GM23338 (cell line): ENCODE data around the gene OR2T11. TPM values are rescaled to one million over a fixed set of nuclear protein-coding genes. Genes with fewer than 3 reads are reported as not detected.
"Not testable (repeated sequence)": the region's sequence is repeated elsewhere in the genome, so short reads cannot be mapped to it uniquely, and the experiment has no call there.

ENCODE experiments used
- ATAC-seq: fragments of 200-7000 bp; cut with Tn5 transposase; 3 replicates; pipeline ENCODE4 v1.9.1; 2020
- DNase-seq: peaks from one replicate; pipeline ENCODE4 v3.0.0-alpha.2; 2015; ENCODE audit warnings: low spot score
- H2AFZ ChIP-seq: fragments of 200-600 bp; sonication (generic); 2 replicates; pipeline ENCODE4 v1.8.0; 2016; ENCODE audit warnings: antibody characterized with exemption, mild to moderate bottlenecking, moderate library complexity
- H3F3A ChIP-seq: fragments of 200-600 bp; sonication (generic); replicated peaks from 2 replicates; pipeline ENCODE4 v1.8.0; 2017; ENCODE audit warnings: antibody characterized with exemption, mixed run types, low read depth
- H3K27ac ChIP-seq: fragments of 200-600 bp; sonication (generic); 2 replicates; pipeline ENCODE4 v1.6.1; 2016; ENCODE audit warnings: low read depth
- H3K27me3 ChIP-seq: fragments of 200-600 bp; sonication (generic); 2 replicates; pipeline ENCODE4 v1.8.0; 2016; ENCODE audit warnings: mild to moderate bottlenecking, mixed run types, moderate library complexity; ENCODE audit not compliant: insufficient read depth
- H3K36me3 ChIP-seq: fragments of 200-600 bp; sonication (generic); 2 replicates; pipeline ENCODE4 v1.8.0; 2016; ENCODE audit warnings: mild to moderate bottlenecking; ENCODE audit not compliant: insufficient read depth
- H3K4me1 ChIP-seq: fragments of 200-600 bp; sonication (generic); 2 replicates; pipeline ENCODE4 v1.8.0; 2016; ENCODE audit warnings: mild to moderate bottlenecking, moderate library complexity; ENCODE audit not compliant: insufficient read depth
- H3K4me2 ChIP-seq: fragments of 200-600 bp; sonication (generic); 2 replicates; pipeline ENCODE4 v1.7.1; 2017; ENCODE audit warnings: mixed run types
- H3K4me3 ChIP-seq: fragments of 200-600 bp; sonication (generic); 2 replicates; pipeline ENCODE4 v1.6.1; 2016; ENCODE audit warnings: mixed run types
- H3K79me2 ChIP-seq: fragments of 200-600 bp; sonication (generic); replicated peaks from 2 replicates; pipeline ENCODE4 v1.8.0; 2017; ENCODE audit warnings: mild to moderate bottlenecking; ENCODE audit not compliant: insufficient read depth
- H3K9me2 ChIP-seq: fragments of 200-600 bp; sonication (generic); 2 replicates; pipeline ENCODE4 v1.8.0; 2017; ENCODE audit not compliant: insufficient read depth
- H4K20me1 ChIP-seq: fragments of 200-600 bp; sonication (generic); replicated peaks from 2 replicates; pipeline ENCODE4 v1.8.0; 2017; ENCODE audit warnings: mild to moderate bottlenecking; ENCODE audit not compliant: insufficient read depth
- H3K27ac Mint-ChIP-seq: 2 replicates; pipeline ENCODE4 v1.8.0; 2020; ENCODE audit warnings: inconsistent platforms, mild to moderate bottlenecking, moderate library complexity, mixed read lengths
- H3K27me3 Mint-ChIP-seq: 3 replicates; pipeline ENCODE4 v1.8.0; 2022; ENCODE audit warnings: low read depth, mild to moderate bottlenecking, moderate library complexity, mixed read lengths, inconsistent platforms; ENCODE audit not compliant: insufficient read depth, poor library complexity
- H3K36me3 Mint-ChIP-seq: 3 replicates; pipeline ENCODE4 v1.8.0; 2021; ENCODE audit warnings: low read depth, mild to moderate bottlenecking, inconsistent platforms, moderate library complexity, mixed read lengths
- H3K4me1 Mint-ChIP-seq: 3 replicates; pipeline ENCODE4 v1.8.0; 2020; ENCODE audit warnings: mild to moderate bottlenecking, inconsistent platforms, mixed read lengths
- H3K4me3 Mint-ChIP-seq: 3 replicates; pipeline ENCODE4 v1.8.0; 2021; ENCODE audit warnings: moderate library complexity, mild to moderate bottlenecking, inconsistent platforms, mixed read lengths
- H3K9me3 Mint-ChIP-seq: 3 replicates; pipeline ENCODE4 v1.8.0; 2020; ENCODE audit warnings: moderate library complexity, mild to moderate bottlenecking, inconsistent platforms, mixed read lengths
- ETS1 ChIP-seq: IDR thresholded peaks from 2 replicates; pipeline ENCODE4 v1.6.1; 2016; ENCODE audit warnings: antibody characterized with exemption
- EZH2 ChIP-seq: fragments of 200-600 bp; sonication (generic); IDR thresholded peaks from one replicate; pipeline ENCODE4 v1.8.0; 2017; ENCODE audit warnings: antibody characterized with exemption, mild to moderate bottlenecking, low read depth; ENCODE audit not compliant: unreplicated experiment
- EZH2phosphoT487 ChIP-seq: fragments of 200-600 bp; sonication (generic); IDR thresholded peaks from one replicate; pipeline ENCODE4 v1.8.1; 2018; ENCODE audit warnings: antibody characterized with exemption; ENCODE audit not compliant: unreplicated experiment
- JUNB ChIP-seq: IDR thresholded peaks from one replicate; pipeline ENCODE4 v1.6.1; 2016; ENCODE audit warnings: antibody characterized with exemption; ENCODE audit not compliant: unreplicated experiment
- NANOG ChIP-seq: IDR thresholded peaks from 2 replicates; pipeline ENCODE4 v1.6.1; 2016; ENCODE audit warnings: antibody characterized with exemption, borderline replicate concordance
- POLR2AphosphoS5 ChIP-seq: IDR thresholded peaks from 2 replicates; pipeline ENCODE4 v1.6.1; 2016; ENCODE audit warnings: antibody characterized with exemption, low read depth
- ZNF114 ChIP-seq: fragments of 250-450 bp; sonication (Bioruptor Pico); IDR thresholded peaks from 2 replicates; pipeline ENCODE4 v1.5.0; 2020; ENCODE audit warnings: mild to moderate bottlenecking, moderate library complexity
- ZNF331 ChIP-seq: fragments of 250-450 bp; sonication (Bioruptor Pico); IDR thresholded peaks from 2 replicates; pipeline ENCODE4 v1.5.0; 2020; ENCODE audit warnings: low read depth, mild to moderate bottlenecking, moderate library complexity
- ZNF462 ChIP-seq: fragments of 250-450 bp; sonication (Bioruptor Pico); IDR thresholded peaks from 2 replicates; pipeline ENCODE4 v1.5.0; 2020; ENCODE audit warnings: mild to moderate bottlenecking, moderate library complexity
- long read RNA-seq: library from polyadenylated mRNA; unstranded; transcript quantifications from one replicate; pipeline ENCODE4 v2.0.0, GENCODE V29; 2020; ENCODE audit not compliant: unreplicated experiment
- polyA plus RNA-seq: library from polyadenylated mRNA; unstranded; fragments of >200 nt; fragmentation: Nextera tagmentation; extraction: Ambion mirVana; gene quantifications from 2 replicates; pipeline ENCODE4 v1.2.1, GENCODE V29; 2016
- total RNA-seq: library from RNA; depleted of rRNA; stranded (reverse); fragments of >200 nt; shearing (Covaris generic); gene quantifications from 2 replicates; pipeline ENCODE4 v1.2.3, GENCODE V29; 2014; rRNA removed
- TF ChIP-seq, protein P1 (sequence below): IDR thresholded peaks from one replicate; pipeline ENCODE4 v1.6.1; 2018; ENCODE audit warnings: antibody characterized with exemption; ENCODE audit not compliant: unreplicated experiment

The OR2T11 gene, protein sequence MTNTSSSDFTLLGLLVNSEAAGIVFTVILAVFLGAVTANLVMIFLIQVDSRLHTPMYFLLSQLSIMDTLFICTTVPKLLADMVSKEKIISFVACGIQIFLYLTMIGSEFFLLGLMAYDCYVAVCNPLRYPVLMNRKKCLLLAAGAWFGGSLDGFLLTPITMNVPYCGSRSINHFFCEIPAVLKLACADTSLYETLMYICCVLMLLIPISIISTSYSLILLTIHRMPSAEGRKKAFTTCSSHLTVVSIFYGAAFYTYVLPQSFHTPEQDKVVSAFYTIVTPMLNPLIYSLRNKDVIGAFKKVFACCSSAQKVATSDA
- total RNA-seq (not detected in 2 replicates), polyA plus RNA-seq (not detected in 2 replicates)
- long read RNA-seq: 0 reads

- not testable (repeated sequence) for H3K27ac Mint-ChIP-seq, H3K4me1 ChIP-seq, H2AFZ ChIP-seq, H3K4me3 ChIP-seq, DNase-seq, H3K36me3 ChIP-seq, H3K27ac ChIP-seq, H3K27me3 Mint-ChIP-seq, H3K27me3 ChIP-seq, H3K79me2 ChIP-seq, H4K20me1 ChIP-seq, H3K4me3 Mint-ChIP-seq, H3K36me3 Mint-ChIP-seq, H3K4me1 Mint-ChIP-seq, H3K9me2 ChIP-seq, ATAC-seq, H3F3A ChIP-seq, H3K4me2 ChIP-seq
- H3K9me3 Mint-ChIP-seq: peaks cover 13% of the 10 kb centered on the region; the same call in 2 of the 3 replicates
These were observed at the start of gene OR2T11 for GRCh38 chr1:248634991-248635390. Gene OR2T11 (minus strand): TSS chr1:248635091. CDS start chr1:248627128, 7,963 bp downstream.

- peaks cover 79% of the 10 kb centered on the region for H3K9me3 Mint-ChIP-seq
- TF ChIP-seq ZNF114 (CRISPR knock-in tag) (no peak), POLR2AphosphoS5 (no peak), NANOG (no peak), EZH2phosphoT487 (no peak), JUNB (no peak), ETS1 (no peak), EZH2 (no peak), ZNF462 (CRISPR knock-in tag) (no peak), ZNF331 (CRISPR knock-in tag) (no peak)
- TF ChIP-seq, protein P1, sequence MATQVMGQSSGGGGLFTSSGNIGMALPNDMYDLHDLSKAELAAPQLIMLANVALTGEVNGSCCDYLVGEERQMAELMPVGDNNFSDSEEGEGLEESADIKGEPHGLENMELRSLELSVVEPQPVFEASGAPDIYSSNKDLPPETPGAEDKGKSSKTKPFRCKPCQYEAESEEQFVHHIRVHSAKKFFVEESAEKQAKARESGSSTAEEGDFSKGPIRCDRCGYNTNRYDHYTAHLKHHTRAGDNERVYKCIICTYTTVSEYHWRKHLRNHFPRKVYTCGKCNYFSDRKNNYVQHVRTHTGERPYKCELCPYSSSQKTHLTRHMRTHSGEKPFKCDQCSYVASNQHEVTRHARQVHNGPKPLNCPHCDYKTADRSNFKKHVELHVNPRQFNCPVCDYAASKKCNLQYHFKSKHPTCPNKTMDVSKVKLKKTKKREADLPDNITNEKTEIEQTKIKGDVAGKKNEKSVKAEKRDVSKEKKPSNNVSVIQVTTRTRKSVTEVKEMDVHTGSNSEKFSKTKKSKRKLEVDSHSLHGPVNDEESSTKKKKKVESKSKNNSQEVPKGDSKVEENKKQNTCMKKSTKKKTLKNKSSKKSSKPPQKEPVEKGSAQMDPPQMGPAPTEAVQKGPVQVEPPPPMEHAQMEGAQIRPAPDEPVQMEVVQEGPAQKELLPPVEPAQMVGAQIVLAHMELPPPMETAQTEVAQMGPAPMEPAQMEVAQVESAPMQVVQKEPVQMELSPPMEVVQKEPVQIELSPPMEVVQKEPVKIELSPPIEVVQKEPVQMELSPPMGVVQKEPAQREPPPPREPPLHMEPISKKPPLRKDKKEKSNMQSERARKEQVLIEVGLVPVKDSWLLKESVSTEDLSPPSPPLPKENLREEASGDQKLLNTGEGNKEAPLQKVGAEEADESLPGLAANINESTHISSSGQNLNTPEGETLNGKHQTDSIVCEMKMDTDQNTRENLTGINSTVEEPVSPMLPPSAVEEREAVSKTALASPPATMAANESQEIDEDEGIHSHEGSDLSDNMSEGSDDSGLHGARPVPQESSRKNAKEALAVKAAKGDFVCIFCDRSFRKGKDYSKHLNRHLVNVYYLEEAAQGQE: no peak
These were observed 46.8 kb upstream of the OR2T11 start for GRCh38 chr1:248681651-248682050.

More at GRCh38 chr1:248681651-248682050, 46.8 kb upstream of the OR2T11 start:
- Histone ChIP-seq H3K4me1 (no peaks in the 10 kb centered on the region), H3K9me2 (no peaks in the 10 kb centered on the region), H4K20me1 (no peaks in the 10 kb centered on the region), H3K27ac (no peak overlapping the region), H3F3A (no peaks in the 10 kb centered on the region), H2AFZ (no peak overlapping the region), H3K36me3 (peaks cover 5% of the 10 kb centered on the region; the same call in 1 of the 2 replicates), H3K4me2 (no peak overlapping the region), H3K4me3 (no peak overlapping the region), H3K79me2 (no peaks in the 10 kb centered on the region), H3K27me3 (no peaks in the 10 kb centered on the region)
- no peak overlapping the region for H3K27ac Mint-ChIP-seq
- ATAC-seq (no peak), DNase-seq (no peak)
- H3K4me1 Mint-ChIP-seq: no peaks in the 10 kb centered on the region
- H3K4me3 Mint-ChIP-seq: no peak overlapping the region
- peaks cover 21% of the 10 kb centered on the region for H3K36me3 Mint-ChIP-seq
- no peaks in the 10 kb centered on the region for H3K27me3 Mint-ChIP-seq
